H54 (cell line): ENCODE data around the gene KIF19.
"Not testable (repeated sequence)": the region's sequence is repeated elsewhere in the genome, so short reads cannot be mapped to it uniquely, and the experiment has no call there.

Source experiments
- DNase-seq: peaks from one replicate; pipeline ENCODE4 v3.0.0; 2011; ENCODE audit warnings: low spot score, mixed read lengths; ENCODE audit not compliant: insufficient read length
- FAIRE-seq: peaks from 3 replicates; lab custom pipeline; 2011; peaks lifted over from hg19 to GRCh38; lab: Jason Lieb, UNC
- POLR2A ChIP-seq: IDR thresholded peaks from 2 replicates; pipeline ENCODE4 v1.6.1; 2011; ENCODE audit warnings: low read depth, mild to moderate bottlenecking, low read length

The KIF19 gene

DNA sequence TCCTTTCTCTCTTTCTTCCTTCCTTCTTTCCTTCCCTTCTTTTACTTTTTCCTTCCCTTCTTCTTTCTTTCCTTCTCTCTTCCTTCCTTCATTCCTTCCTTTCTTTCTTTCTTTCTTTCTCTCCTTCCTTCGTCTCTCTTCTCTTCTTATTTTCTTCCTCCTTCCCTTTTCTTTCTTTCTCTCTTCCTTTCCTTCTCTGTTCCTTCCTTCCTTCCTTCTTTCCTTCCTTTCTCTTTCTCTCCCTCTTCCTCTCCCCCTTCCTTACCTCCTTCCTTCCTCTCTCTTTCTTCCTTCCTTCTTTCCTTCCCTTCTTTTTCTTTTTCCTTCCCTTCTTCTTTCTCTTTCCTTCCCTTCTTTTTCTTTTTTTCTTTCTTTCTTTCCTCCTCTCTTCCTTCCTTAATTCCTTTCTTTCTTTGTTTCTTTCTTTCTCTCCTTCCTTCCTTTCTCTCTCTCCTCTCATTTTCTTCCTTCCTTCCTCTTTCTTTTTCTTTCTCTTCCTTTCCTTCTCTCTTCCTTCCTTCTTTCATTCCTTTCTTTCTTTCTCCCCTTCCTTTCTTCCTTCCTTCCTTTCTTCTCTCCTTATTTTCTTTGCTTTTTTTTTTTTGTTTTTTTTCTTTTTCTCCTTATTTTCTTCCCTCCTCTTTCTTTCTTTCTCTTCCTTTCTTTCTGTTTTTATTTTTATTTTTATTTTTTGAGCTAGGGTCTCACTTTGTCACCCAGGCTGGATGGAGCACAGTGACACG, 64.1 kb downstream of the KIF19 start:
- TF ChIP-seq POLR2A, result no peak
- FAIRE-seq, result no peak
- DNase-seq, result no peak

DNA sequence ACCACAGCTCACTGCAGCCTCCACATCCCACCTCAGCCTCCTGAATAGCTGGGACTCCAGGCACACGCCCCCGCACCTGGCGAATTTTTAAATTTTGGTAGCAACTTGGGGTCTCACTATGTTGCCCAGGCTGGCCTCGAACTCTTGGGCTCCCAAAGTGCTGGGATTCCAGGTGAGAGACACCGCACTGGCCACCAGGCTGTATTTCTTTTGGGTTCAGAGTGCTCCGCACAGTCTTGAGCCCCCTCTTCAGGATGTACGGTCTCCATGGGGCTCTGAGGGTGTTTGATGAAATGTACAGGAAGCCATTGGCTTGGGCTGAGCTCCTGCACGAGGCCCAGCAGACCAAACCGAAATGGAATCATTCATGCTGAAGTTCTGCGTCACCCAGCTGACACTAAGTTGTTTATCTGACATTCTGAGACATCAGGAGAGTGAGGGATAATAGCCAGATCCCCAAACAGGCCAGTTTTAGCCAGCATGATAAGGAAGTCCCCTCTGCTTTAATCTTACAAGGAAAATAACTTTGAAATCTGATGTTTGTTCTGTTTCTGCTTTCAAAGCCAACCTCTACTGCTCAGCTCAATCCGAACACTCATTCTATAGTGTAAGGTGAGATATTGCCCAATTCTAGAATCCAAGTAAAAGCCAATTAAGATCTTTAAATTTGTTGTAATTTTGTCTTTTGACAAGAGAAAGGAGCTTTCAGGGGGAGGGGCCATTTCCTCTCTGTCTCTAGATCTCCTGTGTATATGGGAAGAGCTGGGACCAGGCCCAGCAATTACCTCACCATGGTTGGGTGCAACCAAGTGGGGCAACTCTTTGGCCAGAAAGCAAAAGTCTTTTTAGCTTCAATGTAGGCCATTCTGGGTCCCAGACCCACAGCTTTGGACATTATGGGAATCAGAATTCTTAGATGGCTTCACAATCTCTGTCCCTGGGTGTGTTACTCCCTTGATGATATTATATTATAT, 64.9 kb downstream of the KIF19 start:
- no peak for FAIRE-seq
- DNase-seq, result no peak
- TF ChIP-seq POLR2A, result no peak

DNA sequence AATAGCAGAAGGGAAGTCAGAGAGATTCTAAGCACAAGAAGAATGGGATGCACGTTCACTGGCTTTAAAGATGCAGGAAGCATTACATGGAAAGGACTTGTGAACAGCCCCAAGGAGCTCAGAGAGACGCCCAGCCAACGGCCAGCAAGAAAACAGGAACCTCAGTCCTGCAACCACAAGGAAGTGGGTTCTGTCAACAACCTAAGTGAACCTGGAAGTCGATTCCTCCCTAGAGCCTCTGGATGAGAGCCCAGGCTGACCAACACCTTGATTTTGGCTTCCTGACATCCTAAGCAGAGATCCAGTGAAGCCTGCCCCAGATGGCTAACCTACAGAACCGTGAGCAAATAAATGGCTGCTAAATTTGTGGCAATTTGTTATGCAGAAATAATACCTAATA, 65.7 kb downstream of the KIF19 start:
- no peak for FAIRE-seq

DNA sequence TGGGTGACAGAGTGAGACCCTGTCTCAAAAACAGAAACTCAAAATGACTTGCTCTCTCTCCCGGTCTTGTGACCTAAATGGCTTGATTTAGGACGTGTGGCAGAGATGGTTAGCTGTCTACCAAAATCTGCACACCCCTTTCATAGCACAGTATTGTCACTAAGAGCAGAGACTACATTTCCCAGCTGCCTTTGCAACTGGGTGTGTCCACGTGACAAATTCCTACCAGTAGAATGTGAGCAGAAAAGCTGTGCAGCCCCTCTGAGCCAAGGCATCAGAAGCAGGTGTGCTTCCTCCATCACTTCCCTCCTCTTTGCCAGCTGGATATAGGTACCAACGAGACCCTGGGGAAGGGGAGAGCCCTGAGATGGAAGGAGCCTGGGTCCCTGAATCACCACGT, 66.8 kb downstream of the KIF19 start:
- TF ChIP-seq POLR2A, result no peak
- DNase-seq (no peak), FAIRE-seq (no peak)

More for the DNA sequence above, 65.7 kb downstream of the KIF19 start:
- no peak for DNase-seq
- no peak for TF ChIP-seq POLR2A

DNA sequence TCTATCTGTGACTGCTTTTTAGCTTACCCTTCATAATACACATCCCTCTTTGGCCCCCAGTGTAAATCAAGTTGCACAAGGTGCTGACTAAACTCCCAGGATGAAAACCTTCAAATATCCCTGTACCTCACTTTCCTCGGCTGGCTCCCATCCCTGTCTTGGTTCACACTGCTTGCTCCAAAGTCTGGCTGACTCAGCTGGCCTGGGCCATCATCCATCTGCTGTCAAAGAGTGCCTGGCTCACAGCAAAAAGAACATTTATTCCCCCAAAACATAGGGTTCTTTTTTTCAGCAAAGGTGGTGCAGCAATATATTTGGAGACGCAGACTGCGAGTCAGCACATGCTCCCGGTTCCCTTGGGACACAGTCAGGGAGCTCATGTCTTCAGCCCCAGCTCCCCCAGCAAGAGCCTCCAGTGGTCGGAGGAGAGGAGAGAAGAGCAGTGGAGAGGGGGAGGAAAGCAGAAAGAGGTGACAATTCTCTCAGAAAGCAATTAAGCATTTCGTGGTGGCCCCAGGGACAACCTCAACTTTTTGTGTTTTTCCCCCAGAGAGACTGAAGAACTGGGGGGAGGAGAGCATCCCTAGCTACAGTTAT, 67.4 kb downstream of the KIF19 start:
- FAIRE-seq (no peak), DNase-seq (no peak)
- no peak for TF ChIP-seq POLR2A

DNA sequence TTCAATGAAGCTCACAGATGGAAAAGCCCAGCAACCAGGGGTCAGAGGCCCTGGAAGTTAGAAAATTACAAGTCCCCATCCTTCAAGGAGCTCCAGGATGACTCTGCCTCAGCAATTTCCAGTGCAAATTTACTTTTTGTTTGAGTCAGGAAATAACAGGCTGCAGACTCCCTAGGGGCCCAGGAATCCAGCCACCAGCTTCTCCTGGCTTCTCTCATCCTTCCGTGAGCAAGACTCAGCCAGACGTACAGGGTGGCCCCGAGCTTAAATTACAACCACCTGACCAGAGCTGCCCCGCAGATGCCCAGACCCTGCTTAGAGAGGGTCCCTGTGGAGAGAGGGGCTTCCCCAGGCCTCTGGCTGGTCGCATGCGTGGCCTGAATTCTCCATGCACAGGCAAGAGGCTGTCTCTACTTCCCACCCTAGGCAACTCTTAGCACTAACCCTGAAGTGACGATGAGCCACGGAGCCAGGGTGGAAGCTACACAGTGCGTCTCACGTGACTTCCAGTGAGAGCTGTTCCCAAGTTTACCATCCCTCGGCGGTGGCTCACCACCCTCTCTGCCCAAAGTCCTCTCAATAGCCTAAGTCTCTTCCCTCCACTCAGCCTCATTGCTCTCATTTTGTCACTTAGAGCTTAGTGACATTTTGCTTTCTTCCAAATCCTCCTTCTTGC, 68.4 kb downstream of the KIF19 start:
- no peak for TF ChIP-seq POLR2A
- FAIRE-seq, result no peak
- no peak for DNase-seq

DNA sequence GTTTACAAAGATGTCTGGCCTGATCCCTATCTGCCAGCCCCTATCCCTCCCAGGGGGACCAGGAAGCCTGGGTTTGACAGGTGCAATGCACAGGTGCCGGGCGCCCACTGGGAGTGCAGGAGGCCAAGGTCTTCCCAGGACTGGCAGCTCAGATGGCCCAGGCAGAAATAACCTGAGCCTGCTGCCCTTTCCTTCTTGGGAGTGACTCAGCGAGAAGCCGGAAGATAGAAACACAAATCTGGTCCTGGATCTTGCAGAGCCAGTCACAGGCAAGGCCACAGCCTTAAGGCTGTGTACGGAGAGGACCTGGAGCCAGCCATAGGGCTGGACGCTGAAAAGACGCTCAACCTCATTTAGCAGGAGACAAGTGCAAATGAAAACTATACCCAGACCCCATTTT, 69.0 kb downstream of the KIF19 start:
- FAIRE-seq (no peak), DNase-seq (no peak)
- TF ChIP-seq POLR2A, result no peak

DNA sequence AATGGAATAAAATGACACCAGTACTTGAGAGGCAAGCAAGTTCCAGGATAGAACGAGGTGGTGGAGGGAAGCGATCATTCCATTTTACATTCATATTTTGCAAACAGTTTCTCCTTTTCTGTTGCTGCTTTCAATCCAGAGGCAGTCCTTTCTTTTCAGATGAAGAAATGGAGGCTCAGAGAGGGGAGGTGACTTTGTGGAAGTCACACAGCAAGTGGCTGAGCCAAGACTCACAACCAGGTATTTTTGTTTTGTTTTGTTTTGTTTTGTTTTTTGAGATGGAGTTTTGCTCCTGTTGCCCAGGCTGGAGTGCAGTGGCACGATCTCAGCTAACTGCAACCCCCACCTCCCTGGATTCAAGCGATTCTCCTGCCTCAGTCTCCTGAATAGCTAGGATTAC, 70.5 kb downstream of the KIF19 start:
- DNase-seq, result no peak
- FAIRE-seq, result no peak

DNA sequence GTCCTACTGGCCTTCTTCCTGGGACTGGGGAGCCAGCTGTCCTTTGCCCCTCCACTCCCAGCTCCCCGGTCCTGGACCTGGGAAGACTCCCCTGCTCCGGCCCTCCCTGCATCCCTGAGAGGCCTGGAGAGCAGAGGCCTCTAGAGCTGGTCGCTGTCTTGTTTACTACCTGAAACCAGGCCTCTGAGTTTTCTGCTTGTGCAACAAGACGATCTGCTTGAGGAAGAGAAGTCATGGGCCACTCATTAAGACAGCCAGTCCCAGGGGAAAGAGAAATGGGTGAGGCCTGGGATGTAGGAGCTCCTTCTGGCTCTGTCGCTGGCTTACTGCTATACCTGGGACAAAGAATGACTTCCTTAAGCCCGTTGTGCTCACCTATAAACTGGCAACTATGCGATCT, 76.0 kb downstream of the KIF19 start:
- FAIRE-seq, result no peak
- no peak for TF ChIP-seq POLR2A
- DNase-seq, result no peak

More for the DNA sequence above, 70.5 kb downstream of the KIF19 start:
- no peak for TF ChIP-seq POLR2A

DNA sequence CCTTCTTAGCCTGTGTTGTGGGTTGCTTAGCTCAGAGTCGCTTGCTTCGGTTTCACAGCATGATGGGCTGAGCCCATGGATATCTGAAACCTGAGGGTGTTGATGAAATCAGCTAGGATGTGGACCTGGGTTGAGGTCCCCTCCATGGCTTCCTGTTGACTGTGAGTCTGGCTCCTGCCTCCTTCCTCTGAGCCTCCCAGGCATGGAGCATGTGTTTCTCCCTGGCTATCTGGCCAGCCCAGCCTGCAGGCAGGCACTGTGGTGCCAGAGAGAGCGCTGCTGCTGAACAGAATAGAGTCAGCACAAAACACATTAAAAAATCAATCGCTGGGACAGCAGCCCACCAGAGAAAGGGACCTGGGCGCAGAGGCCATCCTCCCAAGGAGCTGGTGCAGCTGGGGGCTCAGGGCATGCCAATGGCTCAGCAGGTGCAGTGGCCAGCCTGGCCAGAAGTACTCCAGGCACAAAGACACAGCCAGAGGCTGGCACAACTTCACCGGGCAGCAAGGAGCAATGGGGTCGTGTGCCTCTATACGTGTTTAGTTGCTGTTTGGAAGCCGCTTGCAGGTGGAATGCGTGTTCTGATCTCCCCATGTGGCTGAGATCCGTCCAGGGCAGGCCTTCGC, 77.6 kb downstream of the KIF19 start:
- no peak for DNase-seq
- no peak for TF ChIP-seq POLR2A

DNA sequence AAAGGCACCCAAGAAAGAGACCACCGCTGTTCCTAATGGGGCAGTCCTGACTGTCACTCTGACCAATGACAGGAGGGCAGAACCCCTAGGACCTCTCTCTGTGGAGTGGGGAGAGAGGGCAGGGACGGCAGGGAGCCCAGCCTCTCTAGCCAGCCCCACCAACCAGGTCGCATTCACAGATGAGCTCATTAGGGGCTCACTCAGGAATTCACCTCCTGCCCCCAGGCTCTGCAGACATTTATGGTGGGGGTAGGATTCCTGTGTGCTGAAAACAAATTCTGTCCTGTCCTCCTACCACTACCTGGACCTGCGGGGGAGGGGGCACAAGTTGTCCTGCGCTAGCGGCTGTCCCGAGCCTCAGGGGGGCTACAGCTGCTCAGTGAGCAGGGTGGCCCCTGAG, 78.2 kb downstream of the KIF19 start:
- no peak for TF ChIP-seq POLR2A
- FAIRE-seq, result no peak
- DNase-seq, result no peak

More for the DNA sequence above, 77.6 kb downstream of the KIF19 start:
- no peak for FAIRE-seq

DNA sequence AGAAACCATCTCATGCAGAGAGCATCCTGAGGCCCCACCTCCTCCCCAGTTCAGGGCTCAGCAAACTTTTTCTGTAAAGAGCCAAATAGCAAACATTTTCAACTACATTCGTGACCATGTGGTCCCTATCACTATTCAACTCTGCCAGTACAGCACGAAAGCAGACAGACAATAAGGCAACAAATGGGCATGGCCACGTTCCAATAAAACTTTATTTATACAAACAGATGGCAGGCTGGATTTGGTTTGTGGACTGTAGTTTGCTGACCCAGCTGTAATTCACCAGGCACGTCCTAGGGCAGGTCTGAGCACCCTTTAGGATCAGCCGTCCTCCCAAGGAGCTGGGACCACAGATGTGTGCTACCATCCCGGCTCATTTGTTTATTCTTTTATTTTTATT, 78.8 kb downstream of the KIF19 start:
- no peak for FAIRE-seq
- DNase-seq, result no peak
- no peak for TF ChIP-seq POLR2A

DNA sequence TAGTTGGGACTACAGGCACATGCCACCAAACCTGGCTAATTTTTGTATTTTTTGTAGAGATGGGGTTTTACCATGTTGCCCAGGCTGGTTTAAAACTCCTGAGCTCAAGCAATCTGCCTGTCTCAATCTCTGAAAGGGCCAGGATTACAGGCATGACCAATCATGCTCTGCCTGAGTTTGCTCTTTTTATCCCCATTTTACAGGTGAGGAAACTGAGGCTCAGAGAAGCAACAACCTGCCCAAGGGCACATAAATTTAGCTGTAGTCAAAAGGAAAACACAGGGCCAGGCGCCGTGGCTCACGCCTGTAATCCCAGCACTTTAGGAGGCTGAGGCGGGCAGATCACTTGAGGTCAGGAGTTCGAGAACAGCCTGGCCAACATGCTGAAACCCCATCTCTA, 79.3 kb downstream of the KIF19 start:
- not testable (repeated sequence) for DNase-seq, FAIRE-seq
